ENCODE measurements around the gene RNU6-1.

RNU6-1 gene

DNA sequence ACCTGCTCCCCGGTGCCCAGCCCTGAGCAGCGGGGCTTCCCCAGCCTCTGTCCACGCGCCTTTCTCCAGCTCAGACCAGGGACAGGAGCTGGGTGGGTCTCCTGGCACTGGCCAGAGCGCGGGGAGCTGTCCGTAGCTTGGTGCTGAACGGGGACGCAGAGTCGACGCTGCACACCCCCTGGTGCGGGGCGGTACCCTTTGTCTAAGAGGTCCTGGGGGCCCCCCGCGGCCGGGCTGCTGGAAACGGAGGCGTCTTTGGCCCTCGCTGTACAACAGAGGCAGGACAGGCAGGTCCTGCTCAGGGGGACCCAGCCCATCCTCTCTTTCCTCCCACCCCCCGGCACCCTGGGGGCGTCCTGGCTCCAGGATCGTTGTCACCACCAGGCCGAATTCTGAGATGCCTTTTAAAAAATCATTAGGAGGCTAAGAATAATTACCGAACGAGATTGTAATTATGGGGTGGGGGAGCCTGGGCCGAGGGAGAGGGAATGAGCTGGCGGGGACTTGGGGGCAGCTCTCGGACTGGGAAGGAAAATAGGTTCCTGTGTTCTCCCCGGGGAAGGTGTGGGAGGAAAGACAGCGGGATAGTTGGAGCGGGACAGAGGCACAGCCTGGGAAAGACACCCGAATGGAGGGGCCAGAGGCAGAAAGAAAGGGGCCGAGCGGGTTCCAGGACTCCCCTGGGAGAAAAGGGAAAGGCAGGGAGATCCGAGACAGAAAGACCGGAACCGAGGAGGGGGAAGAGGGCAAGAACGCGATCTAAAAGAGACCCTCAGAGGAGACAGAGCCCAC lies 18.7 kb downstream of the RNU6-1 start:
- DNase-seq: peak in 1 of 2 donors; percentile 53

DNA sequence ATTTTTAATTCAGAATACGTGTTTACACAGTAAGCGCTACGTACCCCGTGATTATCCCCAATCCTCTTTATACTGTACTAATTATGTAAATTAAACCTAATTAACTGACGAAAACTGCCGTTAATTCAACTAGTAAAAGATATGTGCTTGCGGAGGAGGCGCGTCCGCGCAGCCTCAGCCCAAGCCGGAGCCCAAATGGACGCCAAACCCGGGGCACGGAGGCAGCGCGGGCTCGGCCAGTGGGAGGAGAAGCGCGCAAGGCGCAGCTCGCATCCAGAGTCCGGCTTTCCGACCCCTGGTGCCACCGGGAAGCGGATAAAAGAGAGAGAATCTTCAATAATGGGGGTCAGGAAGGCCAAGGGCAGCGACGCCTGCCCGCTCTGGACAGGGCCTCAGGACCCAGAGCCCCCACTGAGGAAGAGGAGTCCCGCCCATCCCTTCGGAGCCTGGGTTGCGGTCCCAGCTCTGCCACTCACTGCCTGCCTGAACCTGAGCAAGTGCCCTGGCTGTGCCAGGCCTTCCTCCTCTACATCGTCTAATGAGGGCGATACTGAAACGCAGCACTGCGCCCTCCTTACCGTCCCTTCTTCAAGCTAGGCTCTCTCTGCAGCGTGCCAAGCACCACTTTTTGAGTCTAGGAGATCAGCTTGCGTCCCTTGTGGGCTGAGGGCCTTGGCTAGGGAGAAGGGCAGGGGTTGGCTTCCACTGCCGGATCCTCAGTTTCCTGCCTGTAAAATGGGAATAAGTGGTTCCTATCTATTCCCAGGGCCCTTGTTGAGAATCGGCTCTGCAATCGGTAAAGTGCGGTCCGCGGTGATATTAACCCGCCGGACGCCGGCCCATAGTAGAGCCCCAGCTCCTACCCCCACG lies 19.5 kb downstream of the RNU6-1 start:
- no peak for DNase-seq

- no peak for DNase-seq
Measured at GRCh38 chr15:67819636-67820035, 20.2 kb downstream of the RNU6-1 start.

GRCh38 chr15:67818464-67818863 lies 21.4 kb downstream of the RNU6-1 start:
- DNase-seq: no peak

DNA sequence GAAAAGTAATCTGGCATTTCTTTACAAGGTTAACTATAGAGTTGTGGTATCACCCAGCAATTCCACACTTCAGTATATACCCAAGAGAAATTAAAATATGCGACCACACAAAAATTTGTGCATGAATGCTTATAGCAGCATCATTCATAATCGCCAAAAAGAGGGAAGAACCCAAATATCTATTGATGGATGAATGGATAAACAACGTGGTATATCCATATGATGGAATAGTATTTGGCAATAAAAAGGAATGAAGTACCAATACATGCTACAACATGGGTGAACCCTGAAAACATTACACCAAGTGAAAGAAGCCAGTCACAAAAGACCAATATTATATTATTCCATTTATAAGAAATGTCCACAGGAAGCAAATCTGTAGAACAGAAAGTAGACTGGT lies 23.2 kb downstream of the RNU6-1 start:
- DNase-seq: no peak

- DNase-seq: no peak
Measured at GRCh38 chr15:67815036-67815592, 24.7 kb downstream of the RNU6-1 start.

GRCh38 chr15:67813104-67813634 lies 26.7 kb downstream of the RNU6-1 start:
- DNase-seq: no peak

DNA sequence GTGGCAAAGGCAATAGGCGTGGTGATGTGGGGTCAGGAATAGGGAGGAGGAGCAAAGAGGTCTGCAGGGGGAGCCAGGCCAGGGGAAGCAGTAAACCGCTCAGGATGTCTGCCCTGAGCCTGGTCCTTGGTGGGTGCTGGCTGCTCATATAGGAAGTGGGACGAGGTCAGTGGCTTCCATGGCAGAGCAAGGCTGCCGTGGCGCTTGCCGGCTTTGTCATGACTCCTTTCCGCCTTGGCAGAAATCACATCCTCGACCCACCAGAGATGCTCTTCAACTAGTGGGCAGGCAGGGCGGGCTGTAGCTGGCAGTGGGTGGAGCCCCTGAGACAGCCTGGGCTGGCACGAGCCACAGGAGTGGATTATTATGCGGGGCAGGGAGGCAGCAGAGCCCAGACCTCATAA lies 27.6 kb downstream of the RNU6-1 start:
- DNase-seq: no peak

GRCh38 chr15:67809866-67810265 lies 30.0 kb downstream of the RNU6-1 start:
- no peak for DNase-seq

DNA sequence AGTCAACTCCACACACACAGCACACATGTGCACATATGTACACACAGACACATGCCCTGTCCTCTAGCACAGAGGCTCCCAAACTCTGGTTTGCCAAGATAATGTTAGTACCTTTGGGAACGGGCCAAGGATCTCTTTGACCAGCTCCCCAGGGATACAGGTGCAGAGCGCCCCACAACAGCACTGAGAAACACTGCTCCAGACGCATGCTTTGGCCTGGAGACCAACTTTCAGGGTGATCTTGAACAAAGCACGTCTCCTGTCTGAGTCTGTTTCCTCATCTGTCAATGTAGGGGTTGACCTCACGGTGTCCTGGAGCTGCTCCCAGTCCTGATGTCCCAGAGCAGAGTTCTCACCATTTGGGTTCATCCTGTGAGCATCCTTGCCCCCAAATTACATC lies 30.4 kb downstream of the RNU6-1 start:
- DNase-seq: no peak

GRCh38 chr15:67808821-67809220 lies 31.0 kb downstream of the RNU6-1 start:
- no peak for DNase-seq

GRCh38 chr15:67807836-67808235 lies 32.0 kb downstream of the RNU6-1 start:
- no peak for DNase-seq

DNA sequence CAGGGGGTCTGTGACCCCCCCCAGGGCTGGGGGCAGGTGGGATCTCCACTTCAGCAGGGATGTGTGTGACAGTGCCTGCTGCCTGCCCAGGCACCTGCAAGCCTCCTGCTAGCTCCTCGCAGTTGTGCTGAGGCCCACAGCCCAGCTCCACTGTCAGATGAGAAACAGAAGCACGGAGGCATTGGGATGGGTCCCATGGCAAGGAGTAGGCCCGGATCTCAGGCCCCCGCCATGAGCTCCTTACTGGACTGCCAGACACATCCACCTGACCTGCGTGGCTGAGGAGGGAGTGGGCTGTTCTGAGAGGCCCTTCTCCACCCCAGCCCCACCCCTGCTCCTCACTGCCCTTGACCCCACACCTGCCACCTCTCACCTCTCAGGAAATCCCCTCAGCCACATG lies 32.7 kb downstream of the RNU6-1 start:
- DNase-seq: no peak

DNA sequence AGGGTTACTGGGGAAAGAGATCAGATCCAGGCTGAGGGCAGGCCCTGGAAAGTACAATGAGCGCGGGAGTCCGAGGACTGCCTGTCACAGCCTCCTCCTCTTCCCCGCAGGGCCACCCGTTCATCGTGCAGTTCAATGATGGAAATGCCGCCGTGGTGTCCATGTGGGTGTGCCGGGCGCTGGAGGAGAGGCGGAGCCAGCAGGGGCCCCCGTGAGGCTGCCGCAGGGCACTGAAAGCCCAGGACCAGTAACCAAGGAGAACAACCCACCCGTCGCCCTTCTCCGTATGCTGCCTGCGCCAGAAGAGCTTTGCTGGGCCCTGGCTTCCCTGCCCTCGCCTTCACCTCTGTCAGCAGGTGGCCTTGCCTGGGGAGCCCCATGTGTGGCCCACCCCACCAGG lies 33.3 kb downstream of the RNU6-1 start:
- DNase-seq: no peak

DNA sequence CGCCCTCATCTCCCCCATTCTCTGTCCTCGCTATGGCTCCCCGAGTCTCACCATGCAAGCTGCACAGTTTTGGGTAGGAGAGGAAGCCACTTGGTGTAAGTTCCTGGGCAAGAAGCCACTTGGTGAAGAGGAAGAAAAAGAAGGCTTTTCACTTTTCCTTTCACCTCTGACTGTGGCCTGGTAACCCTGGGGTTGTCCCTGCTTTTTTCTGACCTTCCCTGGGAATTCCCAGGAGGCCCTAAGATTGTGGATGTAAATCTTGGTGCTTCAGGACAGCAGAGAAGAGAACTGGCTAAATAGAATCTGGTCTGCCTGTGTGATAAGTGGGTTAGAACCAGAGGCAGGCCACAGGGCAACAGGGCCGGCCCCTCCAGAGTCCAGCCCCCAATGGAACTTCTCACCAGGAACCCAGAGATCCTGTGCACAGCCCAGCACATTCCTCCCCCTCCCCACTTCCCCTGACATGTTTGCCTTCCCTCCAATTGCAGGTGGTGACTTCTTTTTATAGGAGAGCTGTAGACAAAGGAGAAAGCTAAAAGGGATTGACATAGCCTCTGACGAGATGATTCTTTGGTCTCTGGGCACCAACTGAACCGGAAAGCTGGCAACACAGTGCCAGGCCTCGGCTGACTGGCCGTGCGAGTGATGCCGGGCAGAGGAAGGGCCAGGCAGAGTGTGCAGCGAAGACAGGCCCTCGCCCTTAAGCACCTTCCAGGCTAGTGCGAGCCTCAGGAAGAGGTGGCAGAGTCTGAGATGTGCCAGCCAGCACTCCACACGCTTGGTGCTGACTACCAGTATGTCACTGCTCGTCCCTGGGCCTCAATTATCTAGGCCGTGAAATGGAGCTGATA lies 34.0 kb downstream of the RNU6-1 start:
- no peak for DNase-seq

- no peak for DNase-seq
Measured at GRCh38 chr15:67805008-67805665, 34.7 kb downstream of the RNU6-1 start.

GRCh38 chr15:67803996-67804843 lies 35.6 kb downstream of the RNU6-1 start:
- DNase-seq: no peak

DNA sequence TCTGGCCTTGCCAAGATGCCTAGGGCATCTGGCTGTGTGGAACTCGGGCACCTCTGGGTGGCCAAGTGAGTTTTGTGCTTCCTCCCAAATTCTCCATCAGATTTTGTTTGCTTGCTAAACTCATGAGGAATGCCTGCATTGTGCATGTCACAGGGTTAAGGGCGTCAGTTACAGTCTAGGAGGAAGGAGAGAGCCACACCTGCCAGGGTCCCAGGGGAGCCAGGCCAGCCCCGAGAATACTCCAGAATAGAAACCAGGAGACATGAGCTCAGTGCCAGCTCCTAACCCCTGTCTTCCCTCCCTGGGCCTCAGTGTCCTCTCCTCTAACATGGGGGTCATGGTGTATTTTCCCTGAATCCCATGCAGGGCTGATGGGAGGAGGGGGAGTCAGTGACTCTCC lies 36.5 kb downstream of the RNU6-1 start:
- DNase-seq: no peak

- DNase-seq: no peak
Measured at GRCh38 chr15:67801926-67802914, 37.6 kb downstream of the RNU6-1 start.

- DNase-seq: no peak
Measured at GRCh38 chr15:67801142-67801541, 38.7 kb downstream of the RNU6-1 start.
